ENCODE results near the gene EPC1.

DNA sequence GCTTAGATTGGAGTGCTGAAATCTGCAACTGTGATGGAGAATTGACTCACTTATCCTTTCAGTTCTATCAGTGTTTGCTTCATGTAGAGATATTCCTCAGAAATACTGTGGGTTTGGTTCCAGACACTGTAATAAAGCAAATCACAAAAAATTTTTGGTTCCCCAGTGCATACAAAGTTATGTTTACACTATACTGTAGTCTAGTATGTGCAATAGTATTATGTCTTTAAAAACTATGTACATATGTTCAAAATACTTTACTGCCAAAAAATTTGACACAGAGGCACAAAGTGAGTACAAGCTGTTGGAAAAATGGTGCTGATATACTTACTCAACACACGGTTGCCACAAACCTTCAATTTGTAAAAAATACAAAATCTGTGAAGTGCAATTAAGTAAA is 112.5 kb downstream of the EPC1 start:
- TF ChIP-seq, protein P1, sequence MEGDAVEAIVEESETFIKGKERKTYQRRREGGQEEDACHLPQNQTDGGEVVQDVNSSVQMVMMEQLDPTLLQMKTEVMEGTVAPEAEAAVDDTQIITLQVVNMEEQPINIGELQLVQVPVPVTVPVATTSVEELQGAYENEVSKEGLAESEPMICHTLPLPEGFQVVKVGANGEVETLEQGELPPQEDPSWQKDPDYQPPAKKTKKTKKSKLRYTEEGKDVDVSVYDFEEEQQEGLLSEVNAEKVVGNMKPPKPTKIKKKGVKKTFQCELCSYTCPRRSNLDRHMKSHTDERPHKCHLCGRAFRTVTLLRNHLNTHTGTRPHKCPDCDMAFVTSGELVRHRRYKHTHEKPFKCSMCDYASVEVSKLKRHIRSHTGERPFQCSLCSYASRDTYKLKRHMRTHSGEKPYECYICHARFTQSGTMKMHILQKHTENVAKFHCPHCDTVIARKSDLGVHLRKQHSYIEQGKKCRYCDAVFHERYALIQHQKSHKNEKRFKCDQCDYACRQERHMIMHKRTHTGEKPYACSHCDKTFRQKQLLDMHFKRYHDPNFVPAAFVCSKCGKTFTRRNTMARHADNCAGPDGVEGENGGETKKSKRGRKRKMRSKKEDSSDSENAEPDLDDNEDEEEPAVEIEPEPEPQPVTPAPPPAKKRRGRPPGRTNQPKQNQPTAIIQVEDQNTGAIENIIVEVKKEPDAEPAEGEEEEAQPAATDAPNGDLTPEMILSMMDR (conservative IDR thresholded peaks at IDR 0.05) = no peak
- no peak for TF ChIP-seq EZH2 (IDR thresholded peaks at IDR 0.05; ENCODE audit: low read depth)

Data from PC-9 (cell line).